Measurements from ENCODE around the gene NELFCD. TPM values are rescaled to one million over a fixed set of nuclear protein-coding genes. Genes with fewer than 3 reads are reported as not detected.

Gene NELFCD
- total and polyA plus RNA-seq, 10 of the 15 experiments (the other 5 are each of a cell fraction or from before 2014, with no cell fraction given) = 8.9 to 109 (median 82.9) TPM

DNA sequence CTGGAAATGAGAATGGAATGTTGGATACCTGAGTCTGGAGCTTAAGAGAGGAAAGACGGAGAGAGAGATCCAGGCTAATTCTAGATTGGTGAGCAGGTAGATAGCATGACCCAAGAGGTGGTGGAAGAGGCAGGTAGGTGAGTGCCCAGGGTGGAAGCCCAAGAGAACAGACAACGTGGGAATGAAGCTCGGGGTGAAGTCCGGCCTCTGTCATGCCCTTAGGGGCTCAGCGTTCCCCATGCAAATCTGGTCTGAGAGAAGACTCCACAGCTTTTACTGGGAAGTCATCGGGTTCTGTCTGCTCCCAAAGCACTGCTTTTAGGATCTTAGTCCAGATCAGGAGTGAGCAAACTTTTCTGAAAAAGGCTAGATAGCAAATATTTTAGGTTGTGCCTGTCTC, 3.6 kb downstream of the NELFCD start (continued):
- TF ChIP-seq CTCF (IDR thresholded peaks at IDR 0.05 in 2 of 3, conservative IDR thresholded peaks at IDR 0.05 in 1 of 3; ENCODE audit: control insufficient read depth in 2 of 3, extremely low read depth in 1 of 3, insufficient read depth in 1 of 3, low read depth in 3 of 3, low read length in 3 of 3) (no peak), MEF2B (IDR thresholded peaks at IDR 0.05; ENCODE audit: partially characterized antibody, poor library complexity, severe bottlenecking) (no peak), SP1 (IDR thresholded peaks at IDR 0.05; ENCODE audit: low read depth, low read length) (no peak), RAD21 (IDR thresholded peaks at IDR 0.05; ENCODE audit: insufficient read depth, low read depth, low read length) (no peak)

DNA sequence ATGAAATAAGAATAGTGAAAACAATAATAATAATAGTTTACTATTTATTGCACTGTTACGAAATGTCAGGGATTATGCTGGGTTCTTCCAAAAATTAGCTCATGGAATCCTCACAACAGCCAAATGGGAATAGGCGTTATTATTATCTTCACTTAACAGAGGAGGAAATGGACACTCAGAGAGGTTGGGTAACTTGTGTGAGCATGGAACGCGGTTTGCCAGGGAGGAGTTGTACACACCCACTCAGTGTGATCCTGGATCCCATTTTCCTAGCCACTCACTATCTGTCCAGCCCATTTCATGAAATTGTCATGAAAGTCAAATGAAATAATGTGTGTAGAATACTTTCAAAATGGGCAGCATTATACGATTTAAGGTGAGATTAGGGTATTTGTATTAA, 4.6 kb downstream of the NELFCD start:
- no peak overlapping the region for H2AFZ ChIP-seq (ENCODE audit: control insufficient read depth, low read depth, low read length)
- no peak overlapping the region for H3K9ac ChIP-seq (ENCODE audit: control insufficient read depth, insufficient read depth, low read length)
- H3K4me1 ChIP-seq (ENCODE audit: control insufficient read depth, insufficient read depth, low read length) = peaks cover 10% of the 10 kb centered on the region
- ChIA-PET POLR2A (no interaction called here), SMC1A (ENCODE audit: uncharacterized antibody, unreplicated experiment) (interaction anchor here (1.0 to 1.4 kb wide), 3 partner anchors 21 to 78 kb away, joined by 3 to 8 read pairs (median 4); no protein-coding TSS in a partner anchor), RAD21 (ENCODE audit: unreplicated experiment) (no interaction called here), CTCF (no interaction called here)
- WGBS (ENCODE audit: insufficient coverage, insufficient replicate concordance, low lambda C conversion rate, missing lambda C conversion rate) = 95% methylated on average over 5 of the region's 5 CpGs
- no peak overlapping the region for H3K4me3 ChIP-seq
- no TSS peak for BruUV-seq (replicated peaks)
- H3K79me2 ChIP-seq (ENCODE audit: control insufficient read depth, insufficient read depth, low read length) = peaks cover 49% of the 10 kb centered on the region
- no peak overlapping the region for H3K4me2 ChIP-seq (ENCODE audit: control insufficient read depth, insufficient read depth)
- ATAC-seq (no peak), DNase-seq (ENCODE audit: low read depth, low spot score) (no peak), FAIRE-seq (no peak)
- intact Hi-C loops (cut with micrococcal nuclease; ENCODE audit: unreplicated experiment) = loop anchor here (2.0 to 10.0 kb wide), 3 partner anchors 19 to 331 kb away; partner anchors contain the start of genes ATP5F1E and STX16
- no peaks in the 10 kb centered on the region for H3K27me3 ChIP-seq (replicated peaks in 1 of 2; ENCODE audit: control insufficient read depth in 2 of 2, insufficient read depth in 2 of 2, low read length in 1 of 2)
- peaks cover 17 to 26% of the 10 kb centered on the region in 2 experiments for H3K36me3 ChIP-seq (ENCODE audit: control insufficient read depth in 2 of 2, insufficient read depth in 2 of 2, low read length in 1 of 2)
- H3K27ac ChIP-seq (ENCODE audit: control insufficient read depth, insufficient read depth) = no peak overlapping the region
- H4K20me1 ChIP-seq (ENCODE audit: control insufficient read depth, insufficient read depth) = no peaks in the 10 kb centered on the region
- in situ Hi-C loops (cut with MboI) = no loop called here
- H3K9me3 ChIP-seq (replicated peaks; ENCODE audit: control insufficient read depth, insufficient read depth, low read length) = no peaks in the 10 kb centered on the region
- no peak for TF ChIP-seq EGR1 (IDR thresholded peaks at IDR 0.05; ENCODE audit: borderline replicate concordance in 1 of 2, low read depth in 2 of 2, low read length in 2 of 2)
- TF ChIP-seq SPI1 (IDR thresholded peaks at IDR 0.05; ENCODE audit: borderline replicate concordance, insufficient read depth, low read depth, low read length) = no peak
- TF ChIP-seq, protein P1, sequence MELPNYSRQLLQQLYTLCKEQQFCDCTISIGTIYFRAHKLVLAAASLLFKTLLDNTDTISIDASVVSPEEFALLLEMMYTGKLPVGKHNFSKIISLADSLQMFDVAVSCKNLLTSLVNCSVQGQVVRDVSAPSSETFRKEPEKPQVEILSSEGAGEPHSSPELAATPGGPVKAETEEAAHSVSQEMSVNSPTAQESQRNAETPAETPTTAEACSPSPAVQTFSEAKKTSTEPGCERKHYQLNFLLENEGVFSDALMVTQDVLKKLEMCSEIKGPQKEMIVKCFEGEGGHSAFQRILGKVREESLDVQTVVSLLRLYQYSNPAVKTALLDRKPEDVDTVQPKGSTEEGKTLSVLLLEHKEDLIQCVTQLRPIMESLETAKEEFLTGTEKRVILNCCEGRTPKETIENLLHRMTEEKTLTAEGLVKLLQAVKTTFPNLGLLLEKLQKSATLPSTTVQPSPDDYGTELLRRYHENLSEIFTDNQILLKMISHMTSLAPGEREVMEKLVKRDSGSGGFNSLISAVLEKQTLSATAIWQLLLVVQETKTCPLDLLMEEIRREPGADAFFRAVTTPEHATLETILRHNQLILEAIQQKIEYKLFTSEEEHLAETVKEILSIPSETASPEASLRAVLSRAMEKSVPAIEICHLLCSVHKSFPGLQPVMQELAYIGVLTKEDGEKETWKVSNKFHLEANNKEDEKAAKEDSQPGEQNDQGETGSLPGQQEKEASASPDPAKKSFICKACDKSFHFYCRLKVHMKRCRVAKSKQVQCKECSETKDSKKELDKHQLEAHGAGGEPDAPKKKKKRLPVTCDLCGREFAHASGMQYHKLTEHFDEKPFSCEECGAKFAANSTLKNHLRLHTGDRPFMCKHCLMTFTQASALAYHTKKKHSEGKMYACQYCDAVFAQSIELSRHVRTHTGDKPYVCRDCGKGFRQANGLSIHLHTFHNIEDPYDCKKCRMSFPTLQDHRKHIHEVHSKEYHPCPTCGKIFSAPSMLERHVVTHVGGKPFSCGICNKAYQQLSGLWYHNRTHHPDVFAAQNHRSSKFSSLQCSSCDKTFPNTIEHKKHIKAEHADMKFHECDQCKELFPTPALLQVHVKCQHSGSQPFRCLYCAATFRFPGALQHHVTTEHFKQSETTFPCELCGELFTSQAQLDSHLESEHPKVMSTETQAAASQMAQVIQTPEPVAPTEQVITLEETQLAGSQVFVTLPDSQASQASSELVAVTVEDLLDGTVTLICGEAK (IDR thresholded peaks at IDR 0.05; ENCODE audit: borderline replicate concordance) = no peak
- no peak for TF ChIP-seq NFYB (IDR thresholded peaks at IDR 0.05; ENCODE audit: insufficient read depth, low read depth, low read length)
- TF ChIP-seq SRF (IDR thresholded peaks at IDR 0.05; ENCODE audit: low read depth in 2 of 2, low read length in 2 of 2) = no peak
- TF ChIP-seq BRCA1 (IDR thresholded peaks at IDR 0.05; ENCODE audit: low read depth, low read length) = no peak
- no peak for TF ChIP-seq E2F4 (IDR thresholded peaks at IDR 0.05; ENCODE audit: low read depth, low read length)
- TF ChIP-seq GABPA (IDR thresholded peaks at IDR 0.05; ENCODE audit: low read depth) = no peak
- TF ChIP-seq SUPT20H (IDR thresholded peaks at IDR 0.05; ENCODE audit: borderline replicate concordance, control insufficient read depth, low read depth, low read length) = no peak
- TF ChIP-seq CBX5 (IDR thresholded peaks at IDR 0.05; ENCODE audit: low read depth) = no peak
- TF ChIP-seq MEF2B (IDR thresholded peaks at IDR 0.05; ENCODE audit: partially characterized antibody, poor library complexity, severe bottlenecking) = no peak
- TF ChIP-seq NRF1 (conservative IDR thresholded peaks at IDR 0.05; ENCODE audit: low read depth, low read length) = no peak
